Kidney (tissue), 14 donors: ENCODE data around the gene LRRC47. TPM values are rescaled to one million over a fixed set of nuclear protein-coding genes. Genes with fewer than 3 reads are reported as not detected.

ENCODE experiments used
- DNase-seq, 5 donors: peaks; one replicate each; pipeline ENCODE4 v3.0.0-alpha.2; 2013 to 2020
- FAIRE-seq: peaks from 2 replicates; lab custom pipeline; 2012; peaks lifted over from hg19 to GRCh38; lab: Jason Lieb, UNC
- H3K27ac ChIP-seq, 2 donors: one replicate each; pipeline ENCODE4 v1.7.0; 2013; ENCODE audit warnings: low read depth in 2 of 2, low read length in 2 of 2, inconsistent platforms in 1 of 2
- H3K27me3 ChIP-seq: one replicate; pipeline ENCODE4 v1.7.1; 2013; ENCODE audit warnings: low read length, inconsistent platforms; ENCODE audit not compliant: control insufficient read depth, insufficient read depth
- H3K36me3 ChIP-seq, 3 donors: one replicate each; pipeline versions ENCODE4 v1.7.0 to v1.7.1; 2013; ENCODE audit warnings: low read length in 3 of 3, control low read depth in 1 of 3, inconsistent platforms in 1 of 3; ENCODE audit not compliant: insufficient read depth in 3 of 3, control insufficient read depth in 2 of 3
- H3K4me1 ChIP-seq, 3 donors: one replicate each; pipeline versions ENCODE4 v1.7.0 to v1.7.1; 2013; ENCODE audit warnings: low read length in 3 of 3, inconsistent platforms in 1 of 3, low read depth in 1 of 3; ENCODE audit not compliant: control insufficient read depth in 2 of 3, insufficient read depth in 2 of 3
- H3K4me3 ChIP-seq, 3 donors: one replicate each; pipeline versions ENCODE4 v1.7.0 to v1.8.1; 2013; ENCODE audit warnings: low read length in 3 of 3, control low read depth in 1 of 3, inconsistent platforms in 1 of 3
- H3K9ac ChIP-seq, 3 donors: one replicate each; pipeline versions ENCODE4 v1.7.0 to v1.7.1; 2013; ENCODE audit warnings: low read length in 3 of 3, control low read depth in 1 of 3, inconsistent platforms in 1 of 3
- H3K9me3 ChIP-seq, 3 donors: one replicate each; pipeline versions ENCODE4 v1.7.0 to v1.7.1; 2013; ENCODE audit warnings: low read length in 3 of 3, control low read depth in 1 of 3, inconsistent platforms in 1 of 3; ENCODE audit not compliant: control insufficient read depth in 2 of 3, insufficient read depth in 1 of 3
- CTCF ChIP-seq: IDR thresholded peaks from 3 replicates; pipeline ENCODE4 v1.5.1; 2012; ENCODE audit warnings: mild to moderate bottlenecking, moderate library complexity, borderline replicate concordance; ENCODE audit not compliant: insufficient read depth; ENCODE audit errors: extremely low read depth
- intact Hi-C: fragments of 100-400 bp; cut with DNase I; formaldehyde crosslinking; loops from one replicate; pipeline ENCODE4 v1.11.1; 2022
- polyA plus RNA-seq: library from polyadenylated mRNA; stranded (reverse); fragments of 350-450 nt; fragmentation: Illumina TruSeq; extraction: RNeasy Lipid Tissue Mini Kit (QIAGEN cat#74804); gene quantifications from one replicate; pipeline ENCODE4 v1.2.3, GENCODE V29; 2014; ENCODE audit warnings: low read depth, low replicate concordance; ENCODE audit not compliant: insufficient read depth
- total RNA-seq: library from RNA; stranded (reverse); fragmentation: NEBNext Ultra II Directional; extraction: Animal tissue kit (Norgen Biotek cat#: 25700); gene quantifications from one replicate; pipeline ENCODE4 v1.2.1, GENCODE V29; 2021
- donor health status: control.
- donor health status: control.
- donor health status: control.
- donor health status: control.
- donor health status: control.
- donor health status: DM: yes; HTN: yes; CAD: no.
- donor health status: Normal renal cell carcinoma (clear cell type).

Gene LRRC47
- total and polyA plus RNA-seq, 2 donors from 2014 or later = 28.8 to 42.4 TPM

DNA sequence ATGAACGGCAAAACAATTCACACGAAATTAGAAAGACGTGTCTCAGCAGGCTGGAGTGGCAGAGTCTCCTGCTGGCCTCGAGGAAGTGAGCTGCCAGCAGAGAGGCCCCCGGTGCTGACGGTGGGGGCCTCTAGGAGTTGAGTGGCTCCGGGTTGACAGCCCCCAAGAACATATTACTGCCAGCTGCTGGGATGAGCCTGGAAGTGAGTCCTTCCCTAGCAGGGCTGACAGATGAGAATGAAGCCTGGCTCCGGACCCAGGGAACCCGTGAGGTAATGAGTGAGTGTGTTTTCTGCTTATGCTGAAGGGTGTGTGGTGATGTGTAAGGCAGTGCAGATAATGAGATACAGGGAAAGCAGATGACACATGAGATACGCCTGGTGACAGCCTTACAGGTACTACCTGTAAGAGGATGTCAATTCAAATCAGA lies 23.5 kb upstream of the LRRC47 start:
- FAIRE-seq (no peak), DNase-seq (peak in 1 of 5 donors; percentile 29)
- Histone ChIP-seq H3K27me3 (no peaks in the 10 kb centered on the region), H3K4me1 (peaks cover 0 to 9% (median 3%) of the 10 kb centered on the region in 3 donors), H3K36me3 (peaks cover 3 to 26% (median 20%) of the 10 kb centered on the region in 3 donors), H3K27ac (no peak overlapping the region), H3K9ac (no peak overlapping the region), H3K4me3 (no peak overlapping the region), H3K9me3 (no peaks in the 10 kb centered on the region)
- intact Hi-C loops = no loop called here
- TF ChIP-seq CTCF = no peak

DNA sequence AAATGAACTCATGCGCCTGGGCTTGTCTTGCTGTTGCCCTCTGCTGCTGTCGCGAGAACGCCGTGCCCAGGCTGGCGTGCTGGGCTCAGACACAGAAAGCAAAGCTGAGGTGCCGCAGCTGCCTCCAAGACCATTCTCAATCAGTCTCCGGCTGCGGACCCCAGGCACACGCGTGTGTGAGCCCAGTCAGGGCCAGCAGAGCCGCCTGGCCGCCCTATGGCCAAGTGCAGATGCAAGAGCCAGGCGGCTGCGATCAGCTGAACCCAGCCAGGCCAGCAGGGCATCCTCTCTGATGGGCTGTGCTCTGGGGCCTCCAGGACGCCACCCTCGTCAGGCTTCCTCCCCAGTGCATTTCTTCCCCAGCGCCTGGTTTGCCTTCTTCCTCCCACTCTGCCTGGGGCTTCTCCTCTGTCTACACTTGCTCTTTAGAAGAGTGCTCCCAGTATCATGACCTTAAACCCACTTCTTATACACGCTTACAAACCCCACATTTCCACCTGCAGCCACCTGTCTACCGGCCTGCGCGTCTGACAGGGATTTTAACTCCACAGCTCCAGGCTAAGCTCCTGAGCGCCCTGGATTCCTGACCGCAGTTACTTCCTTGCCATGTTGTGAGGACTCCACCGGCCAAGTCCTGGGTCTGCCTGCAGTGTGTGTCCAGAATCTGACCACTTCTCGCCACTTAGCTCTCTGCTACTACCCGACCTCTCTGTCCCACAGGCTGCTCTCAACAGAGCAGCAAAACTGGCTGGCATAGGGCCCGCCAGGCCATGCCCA lies 21.7 kb upstream of the LRRC47 start:
- DNase-seq (peak in 1 of 5 donors; percentile 63), FAIRE-seq (no peak)
- H3K27ac ChIP-seq = no peak overlapping the region
- no peaks in the 10 kb centered on the region for H3K9me3 ChIP-seq
- no peak overlapping the region for H3K4me3 ChIP-seq
- intact Hi-C loops = no loop called here
- no peak overlapping the region for H3K9ac ChIP-seq
- H3K27me3 ChIP-seq = no peaks in the 10 kb centered on the region
- no peak for TF ChIP-seq CTCF
- H3K36me3 ChIP-seq = peaks cover 3 to 20% (median 18%) of the 10 kb centered on the region in 3 donors
- peaks cover 0 to 9% (median 3%) of the 10 kb centered on the region in 3 donors for H3K4me1 ChIP-seq

DNA sequence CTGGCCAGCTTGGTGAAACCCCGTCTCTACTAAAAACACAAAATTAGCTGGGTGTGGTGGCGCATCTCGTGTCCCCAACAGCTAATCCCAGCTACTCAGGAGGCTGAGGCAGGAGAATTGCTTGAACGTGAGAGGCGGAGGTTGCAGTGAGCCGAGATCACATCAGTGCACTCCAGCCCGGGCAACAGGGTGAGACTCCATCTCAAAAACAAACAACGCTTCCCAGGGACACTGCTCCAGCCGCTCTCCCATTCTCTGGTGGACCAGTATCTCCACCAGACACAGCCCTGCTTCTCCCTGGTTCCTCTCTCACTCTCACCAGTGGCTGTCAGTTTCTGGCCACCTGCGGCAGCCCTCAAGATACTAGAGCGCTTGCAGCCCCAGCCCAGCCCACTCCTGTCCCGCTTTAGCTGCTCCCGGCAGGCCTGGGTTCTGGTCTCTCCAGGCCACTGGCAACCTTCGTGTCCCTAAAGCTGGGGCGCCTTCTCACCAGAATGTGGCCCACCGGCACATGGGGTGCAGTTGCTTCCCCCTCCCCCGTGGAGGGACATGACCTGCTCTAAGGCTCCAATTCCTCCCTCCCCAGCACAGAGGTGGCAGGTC lies 20.9 kb upstream of the LRRC47 start:
- H3K9me3 ChIP-seq = no peaks in the 10 kb centered on the region
- no peak overlapping the region for H3K9ac ChIP-seq
- H3K27ac ChIP-seq = no peak overlapping the region
- H3K36me3 ChIP-seq = peaks cover 3 to 20% (median 16%) of the 10 kb centered on the region in 3 donors
- no peak for TF ChIP-seq CTCF
- intact Hi-C loops = no loop called here
- no peak overlapping the region for H3K4me3 ChIP-seq
- FAIRE-seq (no peak), DNase-seq (peak in 1 of 5 donors; percentile 68)
- H3K4me1 ChIP-seq = peaks cover 0 to 9% (median 3%) of the 10 kb centered on the region in 3 donors
- no peaks in the 10 kb centered on the region for H3K27me3 ChIP-seq
